ENCODE measurements around the gene MTA1.

Gene MTA1

DNA sequence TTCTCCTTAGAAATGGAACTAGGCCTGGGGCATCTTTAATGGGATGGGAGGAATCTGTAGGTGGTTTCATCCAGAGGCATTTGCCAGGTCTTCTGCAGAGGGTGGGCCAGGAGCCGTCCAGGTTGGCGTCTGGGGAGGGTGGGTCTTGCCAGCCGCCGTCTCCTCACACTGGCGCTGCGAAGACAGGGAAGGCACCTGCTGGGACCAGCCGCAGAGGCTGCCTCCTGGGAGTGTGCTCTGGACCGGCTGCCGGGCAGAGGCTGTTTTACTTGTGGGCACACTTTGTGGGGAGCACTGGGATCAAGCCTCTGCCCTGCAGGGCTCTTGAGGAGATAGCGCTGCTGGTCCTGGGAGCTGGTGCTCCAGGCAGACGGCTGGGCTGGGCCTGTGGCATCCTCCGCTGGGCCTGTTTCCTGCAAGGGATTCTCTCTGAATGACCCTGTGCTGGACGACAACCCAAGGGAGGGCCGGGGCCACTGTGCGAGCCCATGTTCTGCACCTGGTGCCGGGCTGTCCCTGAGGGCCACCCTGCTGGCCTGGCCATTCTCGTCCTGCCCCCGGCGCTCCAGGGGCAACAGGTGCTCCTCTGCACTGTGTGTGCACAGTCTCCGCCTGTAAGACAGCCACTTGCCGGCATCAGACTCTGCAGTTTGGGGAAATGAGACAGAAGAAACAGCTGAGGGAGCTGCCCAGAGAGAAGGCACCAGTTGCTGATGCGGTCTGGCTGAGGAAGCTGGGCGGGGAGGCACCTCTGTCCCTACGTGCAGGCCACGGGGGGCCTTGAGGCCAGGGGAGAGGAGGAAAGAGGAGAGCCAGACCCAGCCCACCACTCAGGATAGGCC is 31.3 kb upstream of the MTA1 start:
- no peak overlapping the region for H3K4me3 ChIP-seq (ENCODE audit: insufficient read depth, low read length, poor library complexity, severe bottlenecking)

DNA sequence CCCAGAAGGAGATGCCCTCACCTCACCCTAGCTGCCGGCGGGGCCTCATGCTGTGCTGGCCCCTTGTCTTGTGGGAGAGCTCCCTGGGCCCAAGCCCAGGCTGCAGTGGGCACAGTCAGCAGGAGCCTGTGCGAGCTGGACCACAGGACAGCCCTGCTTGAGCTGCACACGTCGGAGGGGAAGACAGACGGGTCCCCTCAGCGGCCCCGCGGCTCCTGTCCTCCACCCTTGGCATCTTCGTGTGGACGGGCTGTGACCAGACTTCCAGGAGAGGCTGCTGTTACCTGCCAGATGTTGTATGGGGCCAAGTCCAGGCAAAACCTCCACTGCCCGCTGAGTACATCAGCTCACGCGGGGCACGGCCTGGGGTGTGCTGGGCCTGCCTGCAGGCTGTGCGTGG is 30.7 kb upstream of the MTA1 start:
- no peaks in the 10 kb centered on the region; the same call in 1 of the 2 replicates for H3F3A ChIP-seq (ENCODE audit: insufficient read depth)
- no peak overlapping the region for H2AFZ ChIP-seq (ENCODE audit: low read depth, low read length, severe bottlenecking)
- no peaks in the 10 kb centered on the region for H3K79me2 ChIP-seq (ENCODE audit: insufficient read depth, low read length)
- no peaks in the 10 kb centered on the region for H4K20me1 ChIP-seq (ENCODE audit: low read depth, low read length)
- no peaks in the 10 kb centered on the region for H3K9me3 ChIP-seq (ENCODE audit: insufficient read depth, low read length)
- H3K9me2 ChIP-seq (replicated peaks; ENCODE audit: insufficient read depth, low read length), result no peaks in the 10 kb centered on the region
- no peak overlapping the region for H3K4me2 ChIP-seq (ENCODE audit: low read depth, low read length, poor library complexity, severe bottlenecking)
- no peak overlapping the region for H3K4me3 ChIP-seq (ENCODE audit: insufficient read depth, low read length, poor library complexity, severe bottlenecking)
- H3K36me3 ChIP-seq (ENCODE audit: low read length), result no peaks in the 10 kb centered on the region
- H3K27ac ChIP-seq (ENCODE audit: low read depth, low read length), result no peak overlapping the region
- H3K9ac ChIP-seq (ENCODE audit: low read length), result no peak overlapping the region
- no peaks in the 10 kb centered on the region for H3K27me3 ChIP-seq (ENCODE audit: low read length)
- TF ChIP-seq EZH2phosphoT487 (conservative IDR thresholded peaks at IDR 0.05; ENCODE audit: low read length) (no peak), CTCF (IDR thresholded peaks at IDR 0.05; ENCODE audit: insufficient read depth, low read length, poor library complexity, severe bottlenecking) (no peak)

More for the DNA sequence above, 31.3 kb upstream of the MTA1 start:
- Histone ChIP-seq H3K36me3 (ENCODE audit: low read length) (no peaks in the 10 kb centered on the region), H3K4me2 (ENCODE audit: low read depth, low read length, poor library complexity, severe bottlenecking) (no peak overlapping the region), H3K9me2 (replicated peaks; ENCODE audit: insufficient read depth, low read length) (no peaks in the 10 kb centered on the region), H3K79me2 (ENCODE audit: insufficient read depth, low read length) (no peaks in the 10 kb centered on the region), H3K27ac (ENCODE audit: low read depth, low read length) (no peak overlapping the region), H3K27me3 (ENCODE audit: low read length) (no peaks in the 10 kb centered on the region), H4K20me1 (ENCODE audit: low read depth, low read length) (no peaks in the 10 kb centered on the region), H3K9me3 (ENCODE audit: insufficient read depth, low read length) (no peaks in the 10 kb centered on the region), H2AFZ (ENCODE audit: low read depth, low read length, severe bottlenecking) (no peak overlapping the region), H3F3A (ENCODE audit: insufficient read depth) (no peaks in the 10 kb centered on the region; the same call in 1 of the 2 replicates), H3K9ac (ENCODE audit: low read length) (no peak overlapping the region)
- TF ChIP-seq CTCF (IDR thresholded peaks at IDR 0.05; ENCODE audit: insufficient read depth, low read length, poor library complexity, severe bottlenecking), result no peak
- no peak for TF ChIP-seq EZH2phosphoT487 (conservative IDR thresholded peaks at IDR 0.05; ENCODE audit: low read length)

GRCh38 chr14:105389534-105389933 is 30.1 kb upstream of the MTA1 start:
- Histone ChIP-seq H3K9me2 (replicated peaks; ENCODE audit: insufficient read depth, low read length) (no peaks in the 10 kb centered on the region), H3K9me3 (ENCODE audit: insufficient read depth, low read length) (no peaks in the 10 kb centered on the region), H3K36me3 (ENCODE audit: low read length) (no peaks in the 10 kb centered on the region), H3K4me3 (ENCODE audit: insufficient read depth, low read length, poor library complexity, severe bottlenecking) (no peak overlapping the region), H3K4me2 (ENCODE audit: low read depth, low read length, poor library complexity, severe bottlenecking) (no peak overlapping the region), H3K27ac (ENCODE audit: low read depth, low read length) (no peak overlapping the region), H4K20me1 (ENCODE audit: low read depth, low read length) (no peaks in the 10 kb centered on the region), H3K79me2 (ENCODE audit: insufficient read depth, low read length) (no peaks in the 10 kb centered on the region), H3F3A (ENCODE audit: insufficient read depth) (no peaks in the 10 kb centered on the region; the same call in 1 of the 2 replicates), H3K27me3 (ENCODE audit: low read length) (no peaks in the 10 kb centered on the region), H2AFZ (ENCODE audit: low read depth, low read length, severe bottlenecking) (no peak overlapping the region), H3K9ac (ENCODE audit: low read length) (no peak overlapping the region)
- TF ChIP-seq EZH2phosphoT487 (conservative IDR thresholded peaks at IDR 0.05; ENCODE audit: low read length) (no peak), CTCF (IDR thresholded peaks at IDR 0.05; ENCODE audit: insufficient read depth, low read length, poor library complexity, severe bottlenecking) (no peak)

Data from SU-DHL-6 (cell line).